ENCODE measurements around the gene GLB1L. TPM values are rescaled to one million over a fixed set of nuclear protein-coding genes. Genes with fewer than 3 reads are reported as not detected.
A peak's percentile ranks its signal among the peaks of the same experiment; 100 is the strongest.

The GLB1L gene
- total and polyA plus RNA-seq, 3 donors from 2014 or later, result 70.9 to 224 (median 109) TPM

- Histone ChIP-seq H3K4me3 (peak overlapping the region; percentile 85 to 87), H3K27ac (peak overlapping the region; percentile 95 to 97), H3K27me3 (no peaks in the 10 kb centered on the region), H3K9me3 (no peaks in the 10 kb centered on the region), H3K4me1 (peaks cover 16% of the 10 kb centered on the region), H3K36me3 (ENCODE audit: low read depth, missing control alignments) (no peaks in the 10 kb centered on the region)
- 0 to 2% methylated on average over 1 to 15 of the region's 19 CpGs for WGBS, 2 donors
- intact Hi-C loops (cut with DNase I; ENCODE audit: low total_unique reads), result no loop called here
- TF ChIP-seq POLR2A (IDR thresholded peaks at IDR 0.05), result no peak
- TF ChIP-seq, protein P1, sequence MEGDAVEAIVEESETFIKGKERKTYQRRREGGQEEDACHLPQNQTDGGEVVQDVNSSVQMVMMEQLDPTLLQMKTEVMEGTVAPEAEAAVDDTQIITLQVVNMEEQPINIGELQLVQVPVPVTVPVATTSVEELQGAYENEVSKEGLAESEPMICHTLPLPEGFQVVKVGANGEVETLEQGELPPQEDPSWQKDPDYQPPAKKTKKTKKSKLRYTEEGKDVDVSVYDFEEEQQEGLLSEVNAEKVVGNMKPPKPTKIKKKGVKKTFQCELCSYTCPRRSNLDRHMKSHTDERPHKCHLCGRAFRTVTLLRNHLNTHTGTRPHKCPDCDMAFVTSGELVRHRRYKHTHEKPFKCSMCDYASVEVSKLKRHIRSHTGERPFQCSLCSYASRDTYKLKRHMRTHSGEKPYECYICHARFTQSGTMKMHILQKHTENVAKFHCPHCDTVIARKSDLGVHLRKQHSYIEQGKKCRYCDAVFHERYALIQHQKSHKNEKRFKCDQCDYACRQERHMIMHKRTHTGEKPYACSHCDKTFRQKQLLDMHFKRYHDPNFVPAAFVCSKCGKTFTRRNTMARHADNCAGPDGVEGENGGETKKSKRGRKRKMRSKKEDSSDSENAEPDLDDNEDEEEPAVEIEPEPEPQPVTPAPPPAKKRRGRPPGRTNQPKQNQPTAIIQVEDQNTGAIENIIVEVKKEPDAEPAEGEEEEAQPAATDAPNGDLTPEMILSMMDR (IDR thresholded peaks at IDR 0.05), result no peak
- no peak for DNase-seq
These were observed 16.3 kb downstream of the GLB1L start for GRCh38 chr2:219228911-219229304.

DNA sequence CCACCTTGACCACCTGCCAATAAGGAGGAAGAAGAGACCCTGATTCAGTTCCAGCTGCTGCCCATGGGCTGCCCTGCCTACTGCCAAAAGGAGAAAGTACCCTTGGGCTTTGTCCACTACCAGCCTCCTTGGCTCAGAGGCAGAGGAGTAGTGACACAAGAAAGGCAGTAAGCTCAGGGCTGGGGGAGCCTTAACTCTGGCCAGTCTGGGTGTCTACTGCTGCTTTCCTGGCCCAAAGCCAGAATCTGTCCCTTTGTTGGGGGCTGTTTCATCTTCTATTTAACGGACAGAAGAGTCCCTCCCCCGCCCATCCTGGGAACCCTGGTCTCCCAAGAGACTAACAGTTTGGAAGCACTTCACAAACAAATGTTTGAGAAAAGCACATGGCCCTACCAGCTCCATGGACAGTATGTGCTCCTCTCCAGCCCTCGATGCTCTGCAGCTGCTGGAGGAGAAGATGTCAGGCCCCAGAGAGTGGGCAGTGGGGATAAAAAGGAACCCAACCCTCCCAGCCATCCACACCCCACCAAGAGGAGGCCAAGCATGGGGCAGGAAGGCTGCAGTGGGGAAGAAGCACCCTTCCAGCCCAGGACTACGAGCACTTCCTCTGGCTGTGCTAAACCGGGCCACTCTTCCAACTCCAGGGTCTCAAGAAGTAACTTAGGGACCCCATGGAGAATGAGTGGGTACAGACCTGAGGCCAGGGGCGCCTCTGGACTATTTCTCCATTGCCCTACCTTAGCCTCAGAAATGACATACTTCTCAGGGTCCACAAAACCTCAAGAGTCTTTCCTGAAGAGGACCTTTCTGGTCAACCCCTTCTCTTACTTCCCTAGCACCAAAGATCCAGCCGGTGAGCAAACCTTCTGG is 17.0 kb downstream of the GLB1L start:
- WGBS, 2 donors, result 36 to 37% methylated on average over 6 to 7 of the region's 7 CpGs
- no peaks in the 10 kb centered on the region for H3K9me3 ChIP-seq

DNA sequence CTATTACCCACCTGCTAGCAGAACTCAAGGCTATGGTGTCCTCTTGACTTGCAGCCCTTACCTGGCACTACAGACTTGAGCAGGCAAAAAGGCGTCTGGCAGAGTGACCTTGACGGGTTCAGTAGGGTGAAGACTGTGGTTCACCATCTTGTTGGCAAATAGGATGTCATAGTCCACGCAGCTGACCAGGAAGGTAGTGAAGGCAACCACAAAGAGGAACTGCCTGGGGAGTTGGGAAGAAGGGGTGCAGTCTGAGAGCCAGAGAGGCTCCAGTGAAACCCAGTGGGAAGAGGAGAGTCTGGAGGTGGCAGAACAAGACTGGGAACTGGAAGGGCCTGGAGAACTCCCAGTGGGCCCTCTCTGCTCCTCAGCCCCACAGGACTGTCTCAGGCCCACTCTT is 19.9 kb downstream of the GLB1L start:
- Histone ChIP-seq H3K27ac (no peak overlapping the region), H3K36me3 (ENCODE audit: low read depth, missing control alignments) (no peaks in the 10 kb centered on the region), H3K27me3 (no peaks in the 10 kb centered on the region), H3K9me3 (no peaks in the 10 kb centered on the region), H3K4me1 (peaks cover 12% of the 10 kb centered on the region), H3K4me3 (no peak overlapping the region)
- 83 to 90% methylated on average over 3 of the region's 3 CpGs for WGBS, 2 donors
- DNase-seq, result no peak
- TF ChIP-seq, protein P1 (IDR thresholded peaks at IDR 0.05), result no peak
- no peak for TF ChIP-seq POLR2A (IDR thresholded peaks at IDR 0.05)
- intact Hi-C loops (cut with DNase I; ENCODE audit: low total_unique reads), result no loop called here

More for the DNA sequence above, 17.0 kb downstream of the GLB1L start:
- Histone ChIP-seq H3K4me3 (peak overlapping the region; percentile 85 to 87), H3K4me1 (peaks cover 16% of the 10 kb centered on the region), H3K27ac (peak overlapping the region; percentile 95 to 97), H3K36me3 (ENCODE audit: low read depth, missing control alignments) (no peaks in the 10 kb centered on the region), H3K27me3 (no peaks in the 10 kb centered on the region)
- DNase-seq, result no peak
- TF ChIP-seq, protein P1 (IDR thresholded peaks at IDR 0.05), result no peak
- TF ChIP-seq POLR2A (IDR thresholded peaks at IDR 0.05), result no peak
- intact Hi-C loops (cut with DNase I; ENCODE audit: low total_unique reads), result no loop called here

DNA sequence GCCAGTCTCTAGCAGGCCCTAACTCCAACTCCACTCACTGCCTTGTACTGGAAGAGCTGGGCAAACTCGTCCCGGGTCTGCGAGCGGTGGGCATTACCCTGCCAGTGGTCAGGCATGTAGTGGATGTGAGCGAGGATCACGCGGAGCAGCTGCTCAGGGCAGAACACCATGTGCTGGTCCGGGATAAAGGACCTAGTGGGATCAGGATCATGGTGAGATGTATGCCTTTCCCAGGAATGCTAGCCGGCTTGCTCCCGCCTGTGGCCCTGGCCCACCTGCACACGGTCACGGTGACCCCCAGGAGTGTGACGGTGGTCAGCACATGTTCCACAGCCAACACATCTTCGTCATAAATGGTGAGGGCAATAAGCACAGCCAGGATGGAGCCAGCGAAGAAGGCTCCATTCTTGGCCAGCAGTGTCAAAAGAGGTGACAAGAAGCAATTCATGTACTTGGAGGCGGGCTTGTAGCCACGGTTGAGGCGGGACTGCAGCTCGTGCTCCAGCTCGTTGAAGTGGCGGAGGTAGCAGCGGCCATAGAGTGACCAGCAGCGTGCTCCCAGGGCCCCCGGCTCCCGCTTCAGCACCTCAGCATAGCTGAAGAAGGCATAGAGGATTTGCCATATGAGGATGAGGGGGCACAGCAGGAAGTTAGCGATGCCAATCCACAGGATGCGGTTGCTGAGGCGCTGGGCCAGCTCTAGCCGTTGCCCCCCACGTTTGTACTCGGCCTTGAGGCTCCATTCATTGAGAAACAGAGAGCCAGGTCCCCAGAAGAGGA is 21.2 kb downstream of the GLB1L start:
- no peak overlapping the region for H3K27ac ChIP-seq
- 93 to 94% methylated on average over 29 to 31 of the region's 31 CpGs for WGBS, 2 donors
- intact Hi-C loops (cut with DNase I; ENCODE audit: low total_unique reads), result no loop called here
- no peaks in the 10 kb centered on the region for H3K9me3 ChIP-seq
- TF ChIP-seq, protein P1 (IDR thresholded peaks at IDR 0.05), result no peak
- TF ChIP-seq POLR2A (IDR thresholded peaks at IDR 0.05), result no peak
- H3K4me3 ChIP-seq, result no peak overlapping the region
- no peaks in the 10 kb centered on the region for H3K36me3 ChIP-seq (ENCODE audit: low read depth, missing control alignments)
- DNase-seq, result no peak
- H3K4me1 ChIP-seq, result peaks cover 18% of the 10 kb centered on the region
- H3K27me3 ChIP-seq, result no peaks in the 10 kb centered on the region

Data from testis (tissue), 3 donors.